Natural killer cell (primary cell): Measurements from ENCODE around the gene PGBD4. TPM values are rescaled to one million over a fixed set of nuclear protein-coding genes. Genes with fewer than 3 reads are reported as not detected.
"Not testable (repeated sequence)": the region's sequence is repeated elsewhere in the genome, so short reads cannot be mapped to it uniquely, and the experiment has no call there.

Experiments
- ATAC-seq, 3 donors: fragments of 150-1000 bp in 2 of 3; fragments of 200-7000 bp in 1 of 3; cut with Tn5 transposase; 1 replicate in 1 of 3; 2 replicates in 2 of 3; pipeline ENCODE4 v1.10.0; 2021; ENCODE audit warnings: mild to moderate bottlenecking in 2 of 3, moderate library complexity in 2 of 3
- DNase-seq, 2 donors: peaks; one replicate each; pipeline versions ENCODE4 v3.0.0 to v3.0.0-alpha.2; 2013 to 2021; ENCODE audit warnings: mixed read lengths in 1 of 2
- H3K27ac ChIP-seq: one replicate; pipeline ENCODE4 v1.5.1; 2013; ENCODE audit warnings: mild to moderate bottlenecking, low read length
- H3K27me3 ChIP-seq: one replicate; pipeline ENCODE4 v1.6.1; 2013; ENCODE audit warnings: low read length; ENCODE audit not compliant: control insufficient read depth, insufficient read depth
- H3K36me3 ChIP-seq: one replicate; pipeline ENCODE4 v1.6.1; 2013; ENCODE audit warnings: low read length; ENCODE audit not compliant: control insufficient read depth, insufficient read depth
- H3K4me1 ChIP-seq: one replicate; pipeline ENCODE4 v1.6.1; 2013; ENCODE audit warnings: low read length; ENCODE audit not compliant: control insufficient read depth, insufficient read depth
- H3K4me3 ChIP-seq: one replicate; pipeline ENCODE4 v1.5.1; 2013; ENCODE audit warnings: low read length
- H3K9me3 ChIP-seq: one replicate; pipeline ENCODE4 v1.6.1; 2013; ENCODE audit warnings: low read length; ENCODE audit not compliant: control insufficient read depth, insufficient read depth
- H3K27ac Mint-ChIP-seq, 2 donors: one replicate each; pipeline ENCODE4 v1.8.0; 2022; ENCODE audit warnings: mild to moderate bottlenecking in 2 of 2, mixed read lengths in 2 of 2, moderate library complexity in 1 of 2
- H3K27me3 Mint-ChIP-seq, 2 donors: one replicate each; pipeline ENCODE4 v1.8.0; 2022; ENCODE audit warnings: low read depth in 2 of 2, mixed read lengths in 2 of 2
- H3K36me3 Mint-ChIP-seq: one replicate; pipeline ENCODE4 v1.8.0; 2022; ENCODE audit warnings: mixed read lengths
- H3K4me1 Mint-ChIP-seq, 2 donors: one replicate each; pipeline ENCODE4 v1.8.0; 2022; ENCODE audit warnings: mixed read lengths in 2 of 2
- H3K4me3 Mint-ChIP-seq: one replicate; pipeline ENCODE4 v1.8.0; 2022; ENCODE audit warnings: mild to moderate bottlenecking, moderate library complexity, mixed read lengths
- H3K9me3 Mint-ChIP-seq, 2 donors: one replicate each; pipeline ENCODE4 v1.8.0; 2022; ENCODE audit warnings: mixed read lengths in 2 of 2
- CTCF ChIP-seq: fragments of 200-600 bp; IDR thresholded peaks from one replicate; pipeline ENCODE4 v1.8.0; 2022; ENCODE audit warnings: antibody characterized with exemption
- WGBS: methylation state at CpG from one replicate; pipeline ENCODE4 v1.1.7; 2013; ENCODE audit warnings: missing lambda C conversion rate; ENCODE audit not compliant: insufficient coverage; 5-methylcytosine and 5-hydroxymethylcytosine counted together
- intact Hi-C: fragments of 100-400 bp; cut with micrococcal nuclease; formaldehyde crosslinking; loops from one replicate; pipeline ENCODE4 v1.14.2; 2022
- total RNA-seq, 4 donors: library from RNA; stranded (reverse); fragments of 120-200 nt in 1 of 4; gene quantifications; one replicate each; pipeline versions ENCODE4 v1.2.3 to v1.2.4, GENCODE V29; 2013 to 2022

The PGBD4 gene
- total RNA-seq, 3 donors from 2014 or later (not counting 1 experiment from before 2014, with no cell fraction given), result 3.2 to 4.2 (median 4.0) TPM

GRCh38 chr15:34114215-34114614 is 12.3 kb downstream of the PGBD4 start:
- DNase-seq, result no peak
- no peaks in the 10 kb centered on the region for H3K36me3 Mint-ChIP-seq
- Histone ChIP-seq H3K36me3 (no peaks in the 10 kb centered on the region), H3K27me3 (no peaks in the 10 kb centered on the region), H3K4me3 (no peak overlapping the region), H3K27ac (no peak overlapping the region), H3K4me1 (no peaks in the 10 kb centered on the region), H3K9me3 (no peaks in the 10 kb centered on the region)
- no peaks in the 10 kb centered on the region for H3K9me3 Mint-ChIP-seq
- intact Hi-C loops, result no loop called here
- no peak overlapping the region for H3K4me3 Mint-ChIP-seq
- no CpG with 5 or more reads among the region's 2 CpGs for WGBS
- ATAC-seq, result no peak
- H3K4me1 Mint-ChIP-seq, result no peaks in the 10 kb centered on the region
- H3K27ac Mint-ChIP-seq, result no peak overlapping the region
- H3K27me3 Mint-ChIP-seq, result peaks cover 8 to 23% of the 10 kb centered on the region in 2 donors
- TF ChIP-seq CTCF, result no peak

- H3K27ac Mint-ChIP-seq, result no peak overlapping the region
- Histone ChIP-seq H3K27me3 (no peaks in the 10 kb centered on the region), H3K4me1 (no peaks in the 10 kb centered on the region), H3K9me3 (no peaks in the 10 kb centered on the region), H3K27ac (no peak overlapping the region), H3K36me3 (no peaks in the 10 kb centered on the region), H3K4me3 (no peak overlapping the region)
- no peaks in the 10 kb centered on the region for H3K4me1 Mint-ChIP-seq
- no peaks in the 10 kb centered on the region for H3K9me3 Mint-ChIP-seq
- ATAC-seq (no peak), DNase-seq (no peak)
- WGBS, result 92% methylated on average over 3 of the region's 3 CpGs
- no peak overlapping the region for H3K4me3 Mint-ChIP-seq
- H3K27me3 Mint-ChIP-seq, result peaks cover 8 to 23% of the 10 kb centered on the region in 2 donors
- no peaks in the 10 kb centered on the region for H3K36me3 Mint-ChIP-seq
- intact Hi-C loops, result no loop called here
- TF ChIP-seq CTCF, result no peak
Measured at GRCh38 chr15:34114739-34115138, 12.9 kb downstream of the PGBD4 start.

DNA sequence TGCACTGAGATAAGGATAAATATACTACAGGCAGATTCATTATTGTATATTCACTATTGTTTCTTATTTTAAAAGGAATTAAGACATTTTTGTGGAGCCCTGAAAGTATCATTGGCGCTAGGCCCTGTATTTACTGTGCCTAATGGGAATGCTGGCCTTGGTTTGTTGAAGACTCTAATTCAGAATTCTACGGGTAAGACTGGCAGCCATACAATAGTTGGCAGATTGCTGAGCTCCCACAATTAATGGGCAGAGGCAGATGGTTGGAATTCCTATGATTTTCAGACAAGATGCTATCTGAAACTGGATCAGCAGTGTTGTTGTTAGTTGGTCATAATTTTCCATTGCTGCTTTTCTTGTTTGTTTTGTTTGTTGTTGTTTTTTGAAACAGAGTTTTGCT is 14.7 kb downstream of the PGBD4 start:
- no peaks in the 10 kb centered on the region for H3K27me3 ChIP-seq
- no peak overlapping the region for H3K27ac Mint-ChIP-seq
- no peak for TF ChIP-seq CTCF

GRCh38 chr15:34119291-34119690 is 17.4 kb downstream of the PGBD4 start:
- no peak overlapping the region for H3K4me3 Mint-ChIP-seq
- H3K4me3 ChIP-seq, result no peak overlapping the region
- WGBS, result 87% methylated on average over 2 of the region's 4 CpGs
- no peak overlapping the region for H3K27ac Mint-ChIP-seq
- H3K4me1 ChIP-seq, result no peaks in the 10 kb centered on the region
- H3K27me3 Mint-ChIP-seq, result peaks cover 6 to 26% of the 10 kb centered on the region in 2 donors
- intact Hi-C loops, result no loop called here
- no peaks in the 10 kb centered on the region for H3K36me3 Mint-ChIP-seq
- TF ChIP-seq CTCF, result no peak
- no peak for ATAC-seq
- no peaks in the 10 kb centered on the region for H3K36me3 ChIP-seq
- H3K27ac ChIP-seq, result no peak overlapping the region
- DNase-seq, result no peak
- no peaks in the 10 kb centered on the region for H3K9me3 ChIP-seq
- no peaks in the 10 kb centered on the region for H3K4me1 Mint-ChIP-seq
- no peaks in the 10 kb centered on the region for H3K27me3 ChIP-seq
- H3K9me3 Mint-ChIP-seq, result no peaks in the 10 kb centered on the region

More for the DNA sequence above, 14.7 kb downstream of the PGBD4 start:
- H3K36me3 Mint-ChIP-seq, result no peaks in the 10 kb centered on the region
- Histone ChIP-seq H3K27ac (no peak overlapping the region), H3K4me3 (no peak overlapping the region), H3K9me3 (no peaks in the 10 kb centered on the region), H3K36me3 (no peaks in the 10 kb centered on the region), H3K4me1 (no peaks in the 10 kb centered on the region)
- H3K27me3 Mint-ChIP-seq, result peaks cover 11 to 34% of the 10 kb centered on the region in 2 donors
- intact Hi-C loops, result no loop called here
- ATAC-seq (no peak), DNase-seq (no peak)
- 94% methylated on average over 2 of the region's 2 CpGs for WGBS
- no peaks in the 10 kb centered on the region for H3K9me3 Mint-ChIP-seq
- H3K4me1 Mint-ChIP-seq, result no peaks in the 10 kb centered on the region
- no peak overlapping the region for H3K4me3 Mint-ChIP-seq

- H3K4me3 Mint-ChIP-seq, H3K36me3 ChIP-seq, H3K9me3 ChIP-seq, H3K36me3 Mint-ChIP-seq, ATAC-seq, H3K4me1 ChIP-seq, H3K4me3 ChIP-seq, H3K27me3 ChIP-seq, DNase-seq, H3K4me1 Mint-ChIP-seq, H3K27ac Mint-ChIP-seq, H3K9me3 Mint-ChIP-seq, H3K27ac ChIP-seq, intact Hi-C loops: not testable (repeated sequence)
- peaks cover 6 to 24% of the 10 kb centered on the region in 2 donors for H3K27me3 Mint-ChIP-seq
- 100% methylated on average over 1 of the region's 2 CpGs for WGBS
Measured at GRCh38 chr15:34120420-34120819, 18.5 kb downstream of the PGBD4 start.
